Effector memory CD4-positive, alpha-beta T cell (primary cell): Measurements from ENCODE around the gene MAB21L3.

Experiments used
- DNase-seq, 3 donors: peaks; one replicate each; pipeline ENCODE4 v3.0.0-alpha.2; 2020
- H3K27ac ChIP-seq: 2 replicates; pipeline ENCODE4 v1.7.0; 2013; ENCODE audit warnings: mild to moderate bottlenecking, low read length, moderate library complexity; ENCODE audit not compliant: insufficient read depth, poor library complexity, severe bottlenecking
- H3K27me3 ChIP-seq: replicated peaks from 2 replicates; pipeline ENCODE4 v1.7.0; 2013; ENCODE audit warnings: mild to moderate bottlenecking, low read length; ENCODE audit not compliant: insufficient read depth, control insufficient read depth, poor library complexity, severe bottlenecking
- H3K36me3 ChIP-seq: 2 replicates; pipeline ENCODE4 v1.7.0; 2013; ENCODE audit warnings: mild to moderate bottlenecking, low read length, moderate library complexity; ENCODE audit not compliant: control insufficient read depth, insufficient read depth
- H3K4me1 ChIP-seq: 2 replicates; pipeline ENCODE4 v1.7.0; 2013; ENCODE audit warnings: low read length, mild to moderate bottlenecking; ENCODE audit not compliant: control insufficient read depth, insufficient read depth, poor library complexity, severe bottlenecking
- H3K4me3 ChIP-seq: 2 replicates; pipeline ENCODE4 v1.7.0; 2013; ENCODE audit warnings: low read length, low read depth, mild to moderate bottlenecking; ENCODE audit not compliant: insufficient read depth, poor library complexity, severe bottlenecking
- H3K9me3 ChIP-seq: 2 replicates; pipeline ENCODE4 v1.7.0; 2013; ENCODE audit warnings: mild to moderate bottlenecking, low read length, moderate library complexity; ENCODE audit not compliant: control insufficient read depth

The MAB21L3 gene

DNA sequence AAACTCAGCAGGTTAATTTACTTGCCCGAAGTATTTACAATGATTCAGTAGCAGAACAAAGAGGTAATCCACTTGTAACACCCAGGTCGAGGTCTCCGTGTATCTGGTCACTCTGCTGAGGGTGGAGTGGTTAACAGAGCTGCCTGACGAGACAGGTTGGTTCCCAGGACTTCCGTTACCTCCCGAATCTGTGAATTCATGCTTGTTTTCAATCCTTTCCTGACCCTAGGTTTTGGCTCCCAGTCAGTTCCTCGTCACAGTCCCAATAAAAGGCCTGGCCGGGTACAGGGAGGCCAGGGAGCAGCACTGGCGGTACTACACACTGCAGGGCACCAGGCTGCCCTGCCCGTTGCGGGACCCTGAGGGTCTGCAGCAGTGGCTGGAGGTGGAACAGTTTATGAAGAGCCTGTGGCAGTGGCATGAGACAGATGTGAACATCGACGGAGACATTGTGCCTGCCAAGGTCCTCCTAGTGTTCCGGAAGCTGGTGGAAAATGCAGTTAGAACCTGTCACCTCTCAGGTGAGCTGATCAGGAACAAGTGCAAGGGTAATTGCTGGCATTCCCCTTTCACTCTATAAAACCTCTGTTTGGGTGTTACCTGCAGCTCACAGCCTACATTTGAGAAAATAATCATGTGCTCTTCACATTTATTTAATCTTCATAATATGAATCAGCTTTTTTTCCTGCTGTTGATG, 12.8 kb downstream of the MAB21L3 start:
- Histone ChIP-seq H3K36me3 (no peaks in the 10 kb centered on the region), H3K27ac (no peak overlapping the region)

DNA sequence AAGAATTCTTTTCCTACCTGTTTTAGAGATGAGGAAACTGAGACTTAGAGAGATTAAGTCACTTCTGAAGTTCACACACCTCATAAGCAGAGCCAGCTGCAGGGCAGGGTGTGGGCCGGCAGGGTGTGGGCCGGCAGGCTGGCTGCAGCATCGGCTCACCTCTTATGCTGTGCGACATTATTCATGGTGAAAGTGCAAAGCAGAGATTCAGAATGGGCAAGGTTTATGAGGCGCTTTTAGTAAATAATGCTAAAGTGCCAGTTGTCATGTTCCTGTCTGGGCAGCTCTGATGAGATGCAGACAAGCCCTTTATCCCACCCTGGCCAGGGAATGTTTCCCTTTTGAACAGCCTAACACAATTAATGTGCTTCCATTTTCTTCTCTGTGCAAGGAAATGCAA, 14.6 kb downstream of the MAB21L3 start:
- Histone ChIP-seq H3K27me3 (no peaks in the 10 kb centered on the region), H3K4me3 (no peak overlapping the region), H3K4me1 (no peaks in the 10 kb centered on the region), H3K27ac (no peak overlapping the region), H3K9me3 (no peaks in the 10 kb centered on the region), H3K36me3 (no peaks in the 10 kb centered on the region)
- no peak for DNase-seq

More for the DNA sequence above, 12.8 kb downstream of the MAB21L3 start:
- no peak for DNase-seq
- no peaks in the 10 kb centered on the region for H3K4me1 ChIP-seq
- H3K4me3 ChIP-seq = no peak overlapping the region
- no peaks in the 10 kb centered on the region for H3K9me3 ChIP-seq
- no peaks in the 10 kb centered on the region for H3K27me3 ChIP-seq

DNA sequence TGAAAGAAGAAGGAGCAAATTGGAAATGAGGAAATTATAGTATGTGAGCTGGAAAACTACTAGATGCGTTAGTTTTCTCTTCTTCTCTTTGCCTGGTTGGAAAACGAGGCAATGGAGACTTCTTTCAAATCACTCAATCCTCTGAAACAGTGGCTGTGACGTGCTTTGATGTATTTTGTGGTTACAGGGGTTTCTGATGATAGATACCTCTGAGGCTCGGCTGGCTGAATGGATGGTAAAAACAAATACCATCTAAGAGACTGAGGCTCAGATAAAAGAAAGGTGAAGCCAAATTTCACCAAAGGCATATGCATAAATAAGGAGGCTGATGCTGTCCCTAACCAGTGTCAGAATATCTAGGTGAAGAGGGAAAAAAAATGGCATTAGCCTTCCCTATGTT, 15.1 kb downstream of the MAB21L3 start:
- H3K4me1 ChIP-seq = no peaks in the 10 kb centered on the region
- H3K27ac ChIP-seq = no peak overlapping the region
- no peaks in the 10 kb centered on the region for H3K36me3 ChIP-seq
- DNase-seq = no peak
- no peaks in the 10 kb centered on the region for H3K9me3 ChIP-seq
- H3K4me3 ChIP-seq = no peak overlapping the region
- H3K27me3 ChIP-seq = no peaks in the 10 kb centered on the region

DNA sequence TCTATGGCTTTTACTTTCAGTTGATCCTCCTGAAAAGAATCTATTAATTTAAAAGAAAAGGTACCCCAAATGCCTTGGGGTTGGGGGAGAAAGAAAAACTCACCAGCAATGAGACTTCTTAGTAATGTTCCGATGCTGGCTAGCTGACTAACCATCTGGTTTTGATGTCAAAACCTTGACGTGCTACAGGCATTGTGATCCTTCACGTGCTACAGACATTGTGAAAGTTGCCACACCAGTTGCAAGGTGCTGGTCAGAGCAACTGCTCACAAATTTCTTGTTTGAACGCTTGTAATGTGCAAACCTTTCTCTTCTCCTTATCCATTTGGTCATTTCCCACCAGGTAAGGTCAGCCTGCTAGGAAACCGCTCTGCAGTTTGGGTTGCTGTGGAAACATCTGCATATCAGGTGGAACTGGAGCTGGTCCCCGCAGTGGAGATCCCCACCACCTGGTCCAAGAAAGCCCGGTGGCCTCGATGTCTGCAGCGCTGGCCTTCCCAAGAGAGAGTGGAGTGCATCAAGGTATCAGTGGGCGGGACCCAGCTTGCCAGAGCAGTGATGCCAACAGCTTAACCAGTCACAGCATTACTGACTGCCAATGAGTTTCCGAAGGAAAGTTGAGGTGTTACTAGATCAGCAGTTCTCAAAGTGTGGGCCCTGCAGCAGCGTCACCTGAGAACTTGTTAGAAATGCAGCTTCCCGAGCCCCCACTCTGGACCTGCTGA, 16.1 kb downstream of the MAB21L3 start:
- H3K9me3 ChIP-seq = no peaks in the 10 kb centered on the region
- no peaks in the 10 kb centered on the region for H3K36me3 ChIP-seq
- no peak overlapping the region for H3K4me3 ChIP-seq
- H3K4me1 ChIP-seq = no peaks in the 10 kb centered on the region
- no peak overlapping the region for H3K27ac ChIP-seq
- DNase-seq = no peak
- H3K27me3 ChIP-seq = no peaks in the 10 kb centered on the region

DNA sequence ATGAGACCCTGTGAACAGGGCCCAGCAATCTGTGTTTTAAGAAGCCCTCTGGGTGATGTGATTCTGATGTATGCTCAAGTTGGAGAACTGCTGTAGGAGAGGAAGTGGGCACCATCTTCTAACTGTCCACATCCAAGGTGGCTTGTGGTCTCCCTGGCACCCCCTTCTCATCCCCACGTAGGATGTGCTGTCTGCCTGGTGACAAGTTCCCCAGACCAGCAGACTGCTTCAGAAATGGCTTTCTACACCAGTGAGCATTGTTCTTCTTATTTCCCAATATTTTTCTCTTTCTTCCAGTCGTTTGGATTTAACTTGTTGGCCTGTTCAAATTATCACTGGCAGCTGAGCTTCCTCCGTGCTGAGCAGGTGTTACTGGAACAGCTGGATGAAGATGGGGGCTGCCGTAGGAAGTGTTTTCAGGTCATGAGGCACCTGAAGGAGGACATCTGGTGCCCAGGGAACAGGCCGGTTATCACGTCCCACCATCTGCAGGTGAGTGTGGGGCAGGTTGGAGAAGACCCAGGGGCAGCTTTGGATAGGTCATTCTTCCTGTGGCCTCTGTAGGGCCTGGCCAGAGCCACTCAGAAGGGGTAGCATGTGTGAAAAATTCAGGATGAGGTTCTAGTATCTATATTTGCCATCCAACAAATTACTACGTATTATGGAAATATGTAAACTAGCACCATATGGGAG, 16.8 kb downstream of the MAB21L3 start:
- no peak for DNase-seq
- Histone ChIP-seq H3K27ac (no peak overlapping the region), H3K9me3 (no peaks in the 10 kb centered on the region), H3K4me1 (no peaks in the 10 kb centered on the region), H3K27me3 (no peaks in the 10 kb centered on the region), H3K4me3 (no peak overlapping the region), H3K36me3 (no peaks in the 10 kb centered on the region)

DNA sequence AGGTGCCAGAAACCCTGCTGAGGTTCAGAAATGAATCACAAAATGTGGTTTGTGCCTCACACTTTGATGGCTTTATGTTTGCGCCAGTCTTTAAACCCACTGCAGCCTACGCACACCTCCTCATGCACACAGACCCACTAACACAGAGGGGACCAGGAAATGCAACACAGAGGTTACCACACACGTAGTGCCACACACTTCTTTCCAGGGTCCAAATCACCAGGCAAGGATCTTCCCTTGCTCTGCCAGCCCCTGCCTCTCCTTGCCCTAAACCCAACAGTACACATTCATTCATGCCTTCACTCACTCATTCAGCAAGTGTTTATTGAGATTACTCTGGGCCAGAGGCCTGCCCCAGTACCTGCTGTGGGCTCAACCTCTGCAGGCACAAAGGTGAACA, 17.5 kb downstream of the MAB21L3 start:
- H3K9me3 ChIP-seq = no peaks in the 10 kb centered on the region
- H3K27ac ChIP-seq = no peak overlapping the region
- DNase-seq = no peak
- H3K27me3 ChIP-seq = no peaks in the 10 kb centered on the region
- H3K4me1 ChIP-seq = no peaks in the 10 kb centered on the region
- H3K36me3 ChIP-seq = no peaks in the 10 kb centered on the region
- H3K4me3 ChIP-seq = no peak overlapping the region

DNA sequence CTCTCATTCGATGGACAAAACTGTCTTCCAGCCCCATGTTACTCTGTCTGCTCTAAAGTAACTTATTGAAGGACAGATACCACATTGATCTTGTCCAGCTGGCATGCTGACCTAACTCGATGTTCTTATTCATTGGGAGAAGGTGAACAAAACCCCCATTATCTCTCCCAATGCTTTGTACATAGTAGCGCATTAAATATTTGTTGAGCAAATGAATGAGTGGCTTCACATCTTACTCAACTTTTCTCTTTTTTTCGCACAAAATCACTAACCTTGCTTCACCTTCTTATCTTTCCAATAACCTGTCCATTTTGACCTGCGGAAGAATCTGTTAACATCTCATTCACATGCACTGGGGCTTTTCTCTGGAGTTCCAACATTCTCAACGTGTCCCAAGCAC, 18.3 kb downstream of the MAB21L3 start:
- Histone ChIP-seq H3K36me3 (no peaks in the 10 kb centered on the region), H3K4me3 (no peak overlapping the region), H3K27ac (no peak overlapping the region), H3K27me3 (no peaks in the 10 kb centered on the region), H3K4me1 (no peaks in the 10 kb centered on the region), H3K9me3 (no peaks in the 10 kb centered on the region)
- DNase-seq = no peak

DNA sequence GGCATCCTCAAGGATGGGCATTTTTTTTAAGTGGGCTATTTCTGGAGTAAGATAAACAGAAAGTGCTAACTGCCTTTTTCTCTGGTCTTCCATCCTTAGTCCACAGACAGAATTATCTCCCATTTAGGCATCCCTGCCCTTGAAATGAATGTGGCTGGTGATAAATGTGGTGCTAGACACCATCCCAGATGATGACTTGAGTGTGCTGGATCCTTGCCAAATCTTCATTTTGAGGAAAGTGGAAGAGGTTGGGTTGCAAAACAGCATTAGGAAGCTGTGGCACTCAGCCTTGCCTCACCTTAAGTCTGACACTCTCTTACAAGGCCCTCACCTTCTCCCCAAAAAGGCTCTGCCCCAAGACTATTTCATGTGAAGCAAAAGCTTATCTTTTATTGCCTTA, 19.2 kb downstream of the MAB21L3 start:
- no peaks in the 10 kb centered on the region for H3K27me3 ChIP-seq
- no peak overlapping the region for H3K27ac ChIP-seq
- H3K4me1 ChIP-seq = no peaks in the 10 kb centered on the region
- H3K9me3 ChIP-seq = no peaks in the 10 kb centered on the region
- H3K36me3 ChIP-seq = no peaks in the 10 kb centered on the region
- DNase-seq = no peak
- no peak overlapping the region for H3K4me3 ChIP-seq

DNA sequence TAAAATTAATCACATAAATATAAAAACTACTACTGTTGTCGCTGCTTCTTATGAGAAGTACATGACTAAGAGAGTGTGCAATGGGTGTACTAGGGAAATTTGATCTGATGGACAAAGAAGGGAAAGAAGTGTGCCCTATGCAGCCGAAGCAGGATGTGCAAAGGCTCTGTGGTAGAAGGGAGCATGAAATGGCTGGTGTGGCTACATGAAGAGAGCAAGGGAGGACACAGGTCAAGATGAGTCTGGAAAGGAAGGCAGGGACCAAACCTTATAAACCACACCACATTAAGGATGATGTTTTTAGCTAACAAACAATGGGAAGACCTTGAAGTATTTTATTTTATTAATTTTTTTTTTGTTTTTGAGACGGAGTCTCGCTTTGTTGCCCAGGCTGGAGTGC, 20.0 kb downstream of the MAB21L3 start:
- Histone ChIP-seq H3K4me1 (no peaks in the 10 kb centered on the region), H3K4me3 (no peak overlapping the region), H3K36me3 (no peaks in the 10 kb centered on the region), H3K9me3 (no peaks in the 10 kb centered on the region), H3K27ac (no peak overlapping the region), H3K27me3 (no peaks in the 10 kb centered on the region)
- DNase-seq = no peak
